ENCODE results near the gene EPHB2.

Gene EPHB2

GRCh38 chr1:22953057-22953739 lies 242.6 kb downstream of the EPHB2 start:
- DNase-seq (no peak), ATAC-seq (no peak)

- ATAC-seq (no peak), DNase-seq (no peak)
Measured at GRCh38 chr1:22953740-22954141, 243.1 kb downstream of the EPHB2 start.

- ATAC-seq (no peak), DNase-seq (no peak)
Measured at GRCh38 chr1:22955146-22955545, 244.5 kb downstream of the EPHB2 start.

- no peak for ATAC-seq
- DNase-seq = no peak
Measured at GRCh38 chr1:22957066-22957465, 246.4 kb downstream of the EPHB2 start.

- DNase-seq (no peak), ATAC-seq (no peak)
Measured at GRCh38 chr1:22958556-22958955, 247.9 kb downstream of the EPHB2 start.

- no peak for DNase-seq
- no peak for ATAC-seq
Measured at GRCh38 chr1:22959545-22960360, 249.1 kb downstream of the EPHB2 start.

GRCh38 chr1:22962558-22962957 lies 251.9 kb downstream of the EPHB2 start:
- DNase-seq (no peak), ATAC-seq (no peak)

- ATAC-seq = no peak
- DNase-seq = no peak
Measured at GRCh38 chr1:22963044-22963677, 252.5 kb downstream of the EPHB2 start.

GRCh38 chr1:22966309-22966708 lies 255.7 kb downstream of the EPHB2 start:
- ATAC-seq = no peak
- DNase-seq = no peak

GRCh38 chr1:22967833-22968232 lies 257.2 kb downstream of the EPHB2 start:
- no peak for DNase-seq
- ATAC-seq = no peak

- no peak for ATAC-seq
- DNase-seq = no peak
Measured at GRCh38 chr1:22969304-22969709, 258.7 kb downstream of the EPHB2 start.

GRCh38 chr1:22970096-22970495 lies 259.5 kb downstream of the EPHB2 start:
- no peak for DNase-seq
- ATAC-seq = no peak
